Activated CD4-positive, alpha-beta T cell treated with anti-CD3 and anti-CD28 coated beads, Interleukin-2, amount 10 ng/mL, durations not matched to agents 7 days and 5 days (primary cell): ENCODE measurements around the gene GRAMD2B. TPM values are rescaled to one million over a fixed set of nuclear protein-coding genes. Genes with fewer than 3 reads are reported as not detected.
"Not testable (repeated sequence)": the region's sequence is repeated elsewhere in the genome, so short reads cannot be mapped to it uniquely, and the experiment has no call there.

Experiments used
- CTCF ChIA-PET: fragments of 350-600 bp; sonication (Branson Sonifier 250); formaldehyde crosslinking; loops from one replicate; lab custom pipeline; 2021; ENCODE audit warnings: antibody characterized with exemption; lab: Charles Lee
- POLR2A ChIA-PET: fragments of 350-600 bp; sonication (Branson Sonifier 250); formaldehyde crosslinking; loops from one replicate; lab custom pipeline; 2021; ENCODE audit warnings: antibody characterized with exemption; lab: Charles Lee
- DNase-seq: peaks from one replicate; pipeline ENCODE4 v3.0.0-alpha.2; 2020
- H3K27ac Mint-ChIP-seq: one replicate; pipeline ENCODE4 v1.8.0; 2021; ENCODE audit warnings: mild to moderate bottlenecking, moderate library complexity, mixed read lengths
- H3K27me3 Mint-ChIP-seq: one replicate; pipeline ENCODE4 v1.8.0; 2021; ENCODE audit warnings: mixed read lengths
- H3K36me3 Mint-ChIP-seq: one replicate; pipeline ENCODE4 v1.8.0; 2021; ENCODE audit warnings: low read depth, mixed read lengths
- H3K4me1 Mint-ChIP-seq: one replicate; pipeline ENCODE4 v1.8.0; 2021; ENCODE audit warnings: mixed read lengths
- H3K4me3 Mint-ChIP-seq: one replicate; pipeline ENCODE4 v1.8.0; 2021; ENCODE audit warnings: mild to moderate bottlenecking, moderate library complexity, mixed read lengths
- H3K9me3 Mint-ChIP-seq: one replicate; pipeline ENCODE4 v1.8.0; 2021; ENCODE audit warnings: mixed read lengths
- total RNA-seq, 2 experiments: library from RNA; stranded (reverse); gene quantifications; one replicate each; pipeline ENCODE4 v1.2.3, GENCODE V29; 2021

GRAMD2B gene
- total RNA-seq, 2 experiments from 2014 or later: 3.3 to 4.4 TPM

- Mint-ChIP-seq H3K27ac (no peak overlapping the region), H3K4me3 (no peak overlapping the region), H3K36me3 (peaks cover 9% of the 10 kb centered on the region), H3K4me1 (peaks cover 23% of the 10 kb centered on the region), H3K9me3 (peaks cover 5% of the 10 kb centered on the region), H3K27me3 (no peaks in the 10 kb centered on the region)
- POLR2A ChIA-PET: no interaction called here
- CTCF ChIA-PET: interaction anchor here (1.1 kb wide), 1 partner anchor 19 kb away, joined by 3 read pairs; no protein-coding TSS in a partner anchor
- DNase-seq: no peak
These were observed 32.5 kb downstream of the GRAMD2B start for GRCh38 chr5:126455728-126456127.

GRCh38 chr5:126456217-126456820 lies 33.1 kb downstream of the GRAMD2B start:
- H3K4me1 Mint-ChIP-seq: peaks cover 17% of the 10 kb centered on the region
- H3K9me3 Mint-ChIP-seq: peaks cover 5% of the 10 kb centered on the region
- CTCF ChIA-PET: interaction anchor here (1.1 kb wide), 1 partner anchor 19 kb away, joined by 3 read pairs; no protein-coding TSS in a partner anchor
- no peak for DNase-seq
- H3K4me3 Mint-ChIP-seq: no peak overlapping the region
- POLR2A ChIA-PET: no interaction called here
- H3K27ac Mint-ChIP-seq: no peak overlapping the region
- peaks cover 9% of the 10 kb centered on the region for H3K36me3 Mint-ChIP-seq
- H3K27me3 Mint-ChIP-seq: no peaks in the 10 kb centered on the region

GRCh38 chr5:126460459-126460858 lies 37.2 kb downstream of the GRAMD2B start:
- no peak for DNase-seq
- Mint-ChIP-seq H3K27me3 (no peaks in the 10 kb centered on the region), H3K9me3 (no peaks in the 10 kb centered on the region), H3K4me1 (peaks cover 15% of the 10 kb centered on the region), H3K27ac (no peak overlapping the region), H3K36me3 (peaks cover 2% of the 10 kb centered on the region), H3K4me3 (no peak overlapping the region)
- POLR2A ChIA-PET: no interaction called here
- CTCF ChIA-PET: interaction anchor here (1.0 to 1.6 kb wide), 2 partner anchors 10 to 11 kb away, joined by 3 read pairs; no protein-coding TSS in a partner anchor

GRCh38 chr5:126460977-126461376 lies 37.8 kb downstream of the GRAMD2B start:
- peaks cover 15% of the 10 kb centered on the region for H3K4me1 Mint-ChIP-seq
- H3K27me3 Mint-ChIP-seq: no peaks in the 10 kb centered on the region
- ChIA-PET POLR2A (no interaction called here), CTCF (interaction anchor here (1.0 to 1.6 kb wide), 2 partner anchors 10 to 11 kb away, joined by 3 read pairs; no protein-coding TSS in a partner anchor)
- DNase-seq: no peak
- peaks cover 2% of the 10 kb centered on the region for H3K36me3 Mint-ChIP-seq
- H3K4me3 Mint-ChIP-seq: no peak overlapping the region
- H3K27ac Mint-ChIP-seq: no peak overlapping the region
- H3K9me3 Mint-ChIP-seq: no peaks in the 10 kb centered on the region

GRCh38 chr5:126461838-126462237 lies 38.6 kb downstream of the GRAMD2B start:
- H3K27me3 Mint-ChIP-seq: no peaks in the 10 kb centered on the region
- ChIA-PET CTCF (interaction anchor here (1.6 to 1.8 kb wide), 2 partner anchors 12 kb away, joined by 3 to 6 read pairs; no protein-coding TSS in a partner anchor), POLR2A (interaction anchor here (0.6 kb wide), 1 partner anchor 986 kb away, joined by 3 read pairs; no protein-coding TSS in a partner anchor)
- peaks cover 2% of the 10 kb centered on the region for H3K36me3 Mint-ChIP-seq
- no peak for DNase-seq
- no peak overlapping the region for H3K4me3 Mint-ChIP-seq
- H3K27ac Mint-ChIP-seq: no peak overlapping the region
- H3K4me1 Mint-ChIP-seq: peaks cover 13% of the 10 kb centered on the region
- no peaks in the 10 kb centered on the region for H3K9me3 Mint-ChIP-seq

GRCh38 chr5:126462239-126463014 lies 39.2 kb downstream of the GRAMD2B start:
- no peak for DNase-seq
- ChIA-PET CTCF (interaction anchor here (1.6 to 1.8 kb wide), 2 partner anchors 11 to 13 kb away, joined by 3 to 6 read pairs; no protein-coding TSS in a partner anchor), POLR2A (no interaction called here)
- H3K27ac Mint-ChIP-seq: no peak overlapping the region
- no peaks in the 10 kb centered on the region for H3K9me3 Mint-ChIP-seq
- H3K27me3 Mint-ChIP-seq: no peaks in the 10 kb centered on the region
- H3K4me3 Mint-ChIP-seq: no peak overlapping the region
- peaks cover 2% of the 10 kb centered on the region for H3K36me3 Mint-ChIP-seq
- peaks cover 13% of the 10 kb centered on the region for H3K4me1 Mint-ChIP-seq

GRCh38 chr5:126464016-126464415 lies 40.8 kb downstream of the GRAMD2B start:
- Mint-ChIP-seq H3K36me3 (peaks cover 2% of the 10 kb centered on the region), H3K4me3 (no peak overlapping the region), H3K27ac (no peak overlapping the region), H3K4me1 (peaks cover 13% of the 10 kb centered on the region), H3K27me3 (no peaks in the 10 kb centered on the region), H3K9me3 (no peaks in the 10 kb centered on the region)
- peak; percentile 14 for DNase-seq
- CTCF ChIA-PET: interaction anchor here (0.6 to 1.2 kb wide), 3 partner anchors 11 to 1023 kb away, joined by 3 read pairs; no protein-coding TSS in a partner anchor
- POLR2A ChIA-PET: interaction anchor here (0.6 kb wide), 1 partner anchor 18 kb away, joined by 3 read pairs; no protein-coding TSS in a partner anchor

- no peak for DNase-seq
- CTCF ChIA-PET: interaction anchor here (1.1 to 1.2 kb wide), 2 partner anchors 10 to 31 kb away, joined by 3 read pairs; no protein-coding TSS in a partner anchor
- peaks cover 2% of the 10 kb centered on the region for H3K36me3 Mint-ChIP-seq
These were observed 41.8 kb downstream of the GRAMD2B start for GRCh38 chr5:126464959-126465358.

GRCh38 chr5:126468091-126468490 lies 44.9 kb downstream of the GRAMD2B start:
- no peak overlapping the region for H3K27ac Mint-ChIP-seq
- POLR2A ChIA-PET: interaction anchor here (0.6 kb wide), 1 partner anchor 310 kb away, joined by 3 read pairs; no protein-coding TSS in a partner anchor

More at GRCh38 chr5:126464959-126465358, 41.8 kb downstream of the GRAMD2B start:
- Mint-ChIP-seq H3K27ac (no peak overlapping the region), H3K27me3 (no peaks in the 10 kb centered on the region), H3K4me3 (no peak overlapping the region), H3K9me3 (no peaks in the 10 kb centered on the region), H3K4me1 (peaks cover 13% of the 10 kb centered on the region)
- POLR2A ChIA-PET: no interaction called here

GRCh38 chr5:126469536-126470316 lies 46.5 kb downstream of the GRAMD2B start:
- no peaks in the 10 kb centered on the region for H3K9me3 Mint-ChIP-seq
- ChIA-PET POLR2A (no interaction called here), CTCF (interaction anchor here (1.0 kb wide), 1 partner anchor 9 kb away, joined by 3 read pairs; no protein-coding TSS in a partner anchor)
- peaks cover 1% of the 10 kb centered on the region for H3K4me1 Mint-ChIP-seq
- no peak for DNase-seq
- H3K36me3 Mint-ChIP-seq: peaks cover 2% of the 10 kb centered on the region
- no peaks in the 10 kb centered on the region for H3K27me3 Mint-ChIP-seq
- no peak overlapping the region for H3K4me3 Mint-ChIP-seq
- no peak overlapping the region for H3K27ac Mint-ChIP-seq

More at GRCh38 chr5:126468091-126468490, 44.9 kb downstream of the GRAMD2B start:
- peaks cover 13% of the 10 kb centered on the region for H3K4me1 Mint-ChIP-seq
- H3K9me3 Mint-ChIP-seq: no peaks in the 10 kb centered on the region
- H3K36me3 Mint-ChIP-seq: peaks cover 2% of the 10 kb centered on the region
- CTCF ChIA-PET: interaction anchor here (0.8 kb wide), 1 partner anchor 21 kb away, joined by 3 read pairs; no protein-coding TSS in a partner anchor
- no peaks in the 10 kb centered on the region for H3K27me3 Mint-ChIP-seq
- DNase-seq: no peak
- H3K4me3 Mint-ChIP-seq: no peak overlapping the region

- POLR2A ChIA-PET, H3K27ac Mint-ChIP-seq, H3K27me3 Mint-ChIP-seq, H3K4me1 Mint-ChIP-seq, H3K36me3 Mint-ChIP-seq, DNase-seq, H3K9me3 Mint-ChIP-seq, H3K4me3 Mint-ChIP-seq: not testable (repeated sequence)
- CTCF ChIA-PET: interaction anchor here (1.0 to 1.2 kb wide), 2 partner anchors 10 to 104 kb away, joined by 3 read pairs; no protein-coding TSS in a partner anchor
These were observed 47.3 kb downstream of the GRAMD2B start for GRCh38 chr5:126470529-126470928.

- CTCF ChIA-PET: interaction anchor here (1.2 kb wide), 1 partner anchor 104 kb away, joined by 3 read pairs; no protein-coding TSS in a partner anchor
- H3K4me1 Mint-ChIP-seq: no peaks in the 10 kb centered on the region
- POLR2A ChIA-PET: no interaction called here
- H3K9me3 Mint-ChIP-seq: no peaks in the 10 kb centered on the region
- no peak overlapping the region for H3K4me3 Mint-ChIP-seq
- H3K36me3 Mint-ChIP-seq: peaks cover 2% of the 10 kb centered on the region
- DNase-seq: no peak
- H3K27ac Mint-ChIP-seq: no peak overlapping the region
- H3K27me3 Mint-ChIP-seq: no peaks in the 10 kb centered on the region
These were observed 48.0 kb downstream of the GRAMD2B start for GRCh38 chr5:126471247-126471646.
